GM12801 (cell line): Measurements from ENCODE around the gene GPHN.

ENCODE experiments used
- CTCF ChIP-seq: IDR thresholded peaks from one replicate; pipeline ENCODE4 v1.5.1; 2011; ENCODE audit warnings: control low read depth; ENCODE audit not compliant: insufficient read length; ENCODE audit errors: extremely low read depth

Gene GPHN

DNA sequence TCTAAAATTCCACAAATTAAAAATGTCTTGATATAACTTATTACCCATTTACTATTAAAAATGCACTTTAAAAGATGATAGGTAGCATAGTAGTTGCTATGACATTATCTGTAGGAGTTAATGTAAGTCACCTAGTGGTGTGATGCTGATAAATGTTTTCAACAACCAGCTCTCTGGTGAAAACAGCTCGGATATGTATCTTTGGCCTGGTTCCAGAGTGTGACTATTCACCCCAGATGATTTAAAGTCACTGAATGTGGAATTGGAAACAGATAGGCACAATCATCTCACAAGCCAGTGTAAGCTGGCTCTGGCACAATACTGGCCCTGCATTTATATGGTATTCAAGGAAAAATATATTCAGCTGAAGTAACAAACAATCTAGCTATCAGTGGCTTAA lies 31.0 kb upstream of the GPHN start:
- no peak for TF ChIP-seq CTCF

GRCh38 chr14:66477567-66477966 lies 30.4 kb upstream of the GPHN start:
- no peak for TF ChIP-seq CTCF

DNA sequence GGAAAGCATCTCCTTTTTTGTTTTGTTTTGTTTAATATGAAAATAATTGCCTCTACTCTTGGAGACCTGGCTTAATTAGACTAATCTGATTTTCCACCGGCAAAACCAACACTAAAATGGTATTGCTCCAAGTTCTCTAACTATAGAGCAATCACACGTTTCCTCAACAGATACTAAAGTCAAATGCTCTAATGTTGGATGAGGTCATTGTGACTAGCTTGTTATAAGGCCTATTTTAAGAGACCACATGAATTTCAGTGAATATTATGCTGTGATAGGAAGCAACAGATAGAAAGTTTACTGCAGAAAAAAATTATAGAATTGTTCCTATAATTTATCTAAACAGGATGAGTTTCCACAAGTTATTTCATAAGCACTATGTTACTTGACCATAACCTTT lies 25.1 kb upstream of the GPHN start:
- no peak for TF ChIP-seq CTCF

GRCh38 chr14:66483322-66483721 lies 24.6 kb upstream of the GPHN start:
- no peak for TF ChIP-seq CTCF

DNA sequence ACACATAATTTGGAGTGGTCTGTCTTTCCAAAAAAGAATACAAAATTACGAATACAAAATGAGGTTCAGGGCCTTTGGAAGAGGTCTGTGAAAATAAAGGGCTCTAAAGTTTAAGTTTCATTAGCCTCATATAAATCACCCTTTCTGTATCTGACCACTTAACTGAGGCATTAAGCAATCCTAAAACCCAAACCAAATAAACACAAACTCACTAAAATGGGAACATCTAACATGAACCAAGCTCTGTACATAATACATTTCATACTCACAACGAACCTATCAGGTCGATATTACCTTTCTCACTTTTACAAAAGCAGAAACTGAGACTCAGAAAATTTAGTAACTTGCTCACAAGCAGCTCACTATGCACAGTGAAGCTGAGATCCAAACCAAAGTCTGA lies 22.9 kb upstream of the GPHN start:
- no peak for TF ChIP-seq CTCF

DNA sequence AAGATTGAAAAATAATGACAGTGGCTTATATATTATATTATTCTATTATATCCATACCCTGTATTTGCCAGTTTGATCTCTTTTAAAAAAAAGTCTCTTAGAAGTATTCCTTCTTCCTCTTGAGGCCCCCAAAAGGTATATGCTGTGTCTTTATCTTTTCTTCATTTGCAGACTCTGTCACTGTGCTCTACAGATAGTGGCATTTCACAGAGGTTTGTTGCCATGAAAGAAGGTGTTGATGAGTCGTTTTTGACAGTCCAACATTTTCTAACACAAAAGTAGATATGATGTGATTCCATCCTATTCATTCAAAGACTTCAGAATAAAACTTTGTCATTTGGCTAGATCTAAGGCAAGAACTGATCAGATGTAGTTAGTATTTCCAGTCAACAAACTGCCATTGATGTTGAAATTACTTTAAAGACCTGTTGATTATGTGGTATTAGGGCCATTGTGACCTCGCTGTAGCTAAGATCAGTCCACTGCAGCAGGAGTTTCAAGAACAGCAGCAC lies 22.0 kb upstream of the GPHN start, which contains the start of gene CCDC196:
CCDC196 (plus strand) TSS at position 462 of the 512 bp plus-strand sequence. CDS start 132 bp downstream, outside the sequence.
- no peak for TF ChIP-seq CTCF

- TF ChIP-seq CTCF, result no peak
Measured at GRCh38 chr14:66487164-66487563, 20.8 kb upstream of the GPHN start.
